Measurements from ENCODE around the gene CCDC102A. TPM values are rescaled to one million over a fixed set of nuclear protein-coding genes. Genes with fewer than 3 reads are reported as not detected.

Gene CCDC102A
- total RNA-seq, 2 donors from 2014 or later: 11.2 to 15.1 TPM

DNA sequence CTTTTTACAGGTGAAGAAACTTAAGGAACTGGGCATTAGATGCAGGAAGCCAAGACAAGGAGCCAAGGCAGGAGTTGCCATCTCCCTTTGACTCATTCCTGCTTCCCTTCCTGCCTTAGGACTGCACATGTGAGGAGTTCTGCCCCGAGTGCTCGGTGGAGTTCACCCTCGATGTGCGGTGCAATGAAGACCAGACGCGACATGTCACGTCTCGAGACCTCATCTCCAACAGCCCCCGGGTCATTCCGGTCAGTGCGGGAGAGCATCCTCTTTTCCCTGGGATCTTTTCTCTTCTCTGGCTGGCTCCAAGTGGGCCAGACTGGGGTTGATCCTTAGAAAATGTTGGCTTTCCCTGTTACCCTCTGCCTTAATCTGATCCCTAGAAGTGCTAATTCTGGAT lies 67.3 kb downstream of the CCDC102A start:
- H3K27me3 ChIP-seq: no peaks in the 10 kb centered on the region
- TF ChIP-seq CTCF (IDR thresholded peaks at IDR 0.05): no peak
- no peaks in the 10 kb centered on the region for H3K9me3 ChIP-seq
- no peak for DNase-seq (ENCODE audit: low spot score)
- H3K4me1 ChIP-seq: peaks cover 0 to 25% of the 10 kb centered on the region in 2 donors
- H3K36me3 ChIP-seq: peaks cover 81% of the 10 kb centered on the region
- no peak overlapping the region for H3K27ac ChIP-seq
- H3K4me3 ChIP-seq: no peak overlapping the region

- no peak overlapping the region for H3K4me3 ChIP-seq
- TF ChIP-seq CTCF (IDR thresholded peaks at IDR 0.05): no peak
- no peak overlapping the region for H3K27ac ChIP-seq
- no peaks in the 10 kb centered on the region for H3K27me3 ChIP-seq
- peaks cover 0 to 32% of the 10 kb centered on the region in 2 donors for H3K4me1 ChIP-seq
- H3K36me3 ChIP-seq: peaks cover 76% of the 10 kb centered on the region
- H3K9me3 ChIP-seq: no peaks in the 10 kb centered on the region
- DNase-seq (ENCODE audit: low spot score): no peak
Measured at GRCh38 chr16:57468346-57468745, 68.0 kb downstream of the CCDC102A start.

GRCh38 chr16:57464523-57464922 lies 71.8 kb downstream of the CCDC102A start:
- Histone ChIP-seq H3K36me3 (peaks cover 62% of the 10 kb centered on the region), H3K4me1 (peaks cover 0 to 13% of the 10 kb centered on the region in 2 donors), H3K9me3 (no peaks in the 10 kb centered on the region), H3K27ac (no peak overlapping the region), H3K4me3 (no peak overlapping the region), H3K27me3 (no peaks in the 10 kb centered on the region)
- no peak for DNase-seq (ENCODE audit: low spot score)
- TF ChIP-seq CTCF (IDR thresholded peaks at IDR 0.05): no peak

DNA sequence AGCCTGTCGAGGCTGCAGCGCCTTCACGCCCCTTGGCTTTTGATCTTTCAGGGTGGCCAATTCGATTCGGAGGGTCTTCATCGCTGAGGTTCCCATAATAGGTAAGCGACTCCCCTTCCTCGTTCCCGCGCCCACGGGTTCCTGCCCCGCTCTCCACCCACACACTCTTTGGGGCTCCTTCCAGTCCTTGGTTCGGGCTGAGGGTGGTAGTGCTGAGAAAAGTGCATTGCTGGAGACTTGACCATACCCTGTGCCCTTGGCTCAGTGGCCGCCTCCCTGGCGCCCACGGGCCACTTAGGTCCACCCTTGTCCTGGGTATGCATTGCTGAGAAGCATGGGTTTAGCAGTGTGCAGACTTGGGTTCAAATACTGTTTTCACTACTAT lies 73.4 kb downstream of the CCDC102A start:
- no peak for DNase-seq (ENCODE audit: low spot score)
- peaks cover 0 to 13% of the 10 kb centered on the region in 2 donors for H3K4me1 ChIP-seq
- H3K36me3 ChIP-seq: peaks cover 62% of the 10 kb centered on the region

DNA sequence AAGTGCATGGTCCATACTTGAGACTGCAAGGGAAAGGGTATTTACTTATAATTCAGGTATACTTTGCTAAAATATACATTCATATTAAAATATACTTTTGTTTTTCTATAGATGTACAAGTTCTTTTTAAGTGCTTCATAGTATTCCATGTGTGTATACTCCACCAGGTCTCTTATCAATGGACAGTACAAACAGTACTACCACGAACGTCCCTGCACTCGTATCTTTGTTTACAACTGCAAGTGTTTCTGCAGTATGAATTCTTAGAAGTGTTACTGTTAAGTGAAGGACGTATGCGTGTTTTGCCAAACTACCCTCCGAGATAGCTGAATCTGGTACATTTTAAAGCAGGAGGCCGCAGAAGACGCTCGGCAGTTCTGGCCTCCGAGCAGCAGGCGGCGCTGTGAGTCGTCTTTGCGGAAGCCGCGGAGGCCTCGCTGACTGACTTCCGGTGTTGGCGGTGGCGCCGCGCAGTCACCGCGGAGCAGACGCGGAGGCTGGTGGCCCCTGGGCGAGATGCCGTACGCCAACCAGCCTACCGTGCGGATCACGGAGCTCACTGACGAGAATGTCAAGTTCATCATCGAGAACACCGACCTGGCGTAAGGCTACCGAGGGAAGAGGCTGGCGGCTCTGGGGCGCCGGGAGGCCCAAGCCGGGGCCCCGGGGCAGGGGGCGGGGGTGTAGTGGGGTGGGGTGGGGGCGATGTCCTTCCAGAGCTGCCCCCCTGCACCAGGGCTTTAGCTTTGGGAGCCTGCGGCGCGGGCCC lies 74.0 kb downstream of the CCDC102A start, which contains the start of gene POLR2C:
POLR2C (plus strand) TSS at position 471 of the 769 bp plus-strand sequence; CDS start at position 517, 46 bp downstream.
- Histone ChIP-seq H3K27me3 (no peaks in the 10 kb centered on the region), H3K27ac (peak within 1 kb of the TSS; percentile 75 to 91), H3K4me1 (peaks cover 0 to 13% of the 10 kb centered on the region in 2 donors), H3K9me3 (no peaks in the 10 kb centered on the region), H3K4me3 (peak within 1 kb of the TSS; percentile 77 to 99), H3K36me3 (peaks cover 65% of the 10 kb centered on the region)
- DNase-seq (ENCODE audit: low spot score): peak; percentile 90
- peak; percentile 99 for TF ChIP-seq CTCF (IDR thresholded peaks at IDR 0.05)

More for the DNA sequence above, 73.4 kb downstream of the CCDC102A start:
- Histone ChIP-seq H3K27ac (peak overlapping the region; percentile 75 to 91), H3K4me3 (peak overlapping the region; percentile 77 to 99), H3K27me3 (no peaks in the 10 kb centered on the region), H3K9me3 (no peaks in the 10 kb centered on the region)
- no peak for TF ChIP-seq CTCF (IDR thresholded peaks at IDR 0.05)

Other genes starting within 250 kb of the CCDC102A start
- under 1 TPM in 1 of 2 donors, not detected in 1; 0.08 TPM for gene CCL22, start 177.8 kb downstream of the CCDC102A start, total RNA-seq
- 10 to 100 TPM; 17.1 to 17.8 TPM for gene CX3CL1, start 164.1 kb downstream of the CCDC102A start, total RNA-seq
- gene CCL17, start 131.8 kb downstream of the CCDC102A start, total RNA-seq: not detected
- gene CIAPIN1, start 89.2 kb downstream of the CCDC102A start, total RNA-seq: 10 to 100 TPM; 33.0 to 34.4 TPM
- 100 to 1,000 TPM; 106 to 153 TPM for gene COQ9, start 89.1 kb downstream of the CCDC102A start, total RNA-seq
- gene POLR2C, start 73.9 kb downstream of the CCDC102A start, total RNA-seq: 10 to 100 TPM; 76.8 to 86.3 TPM
- 10 to 100 TPM; 15.2 to 34.2 TPM for gene DOK4, start 50.1 kb downstream of the CCDC102A start, total RNA-seq
- gene ADGRG5, start 6.1 kb upstream of the CCDC102A start, total RNA-seq: under 1 TPM; 0.08 to 0.44 TPM
- gene ADGRG1, start 92.1 kb upstream of the CCDC102A start, total RNA-seq: 10 to 100 TPM; 12.6 to 25.5 TPM
- 1 to 10 TPM in 1 of 2 donors, under 1 TPM in 1; 0.75 to 1.0 TPM for gene ADGRG3, start 131.7 kb upstream of the CCDC102A start, total RNA-seq
- gene DRC7, start 158.2 kb upstream of the CCDC102A start, total RNA-seq: not detected
- gene KATNB1, start 199.2 kb upstream of the CCDC102A start, total RNA-seq: 10 to 100 TPM; 11.7 TPM